Activated T-helper 1 cell treated with Interleukin-2 at 50 U/mL for 16 hours (primary cell): Measurements from ENCODE around the gene SPRING1.

Experiments used
- DNase-seq: peaks from one replicate; pipeline ENCODE4 v3.0.0-alpha.2; 2020; ENCODE audit warnings: low read depth

Gene SPRING1

DNA sequence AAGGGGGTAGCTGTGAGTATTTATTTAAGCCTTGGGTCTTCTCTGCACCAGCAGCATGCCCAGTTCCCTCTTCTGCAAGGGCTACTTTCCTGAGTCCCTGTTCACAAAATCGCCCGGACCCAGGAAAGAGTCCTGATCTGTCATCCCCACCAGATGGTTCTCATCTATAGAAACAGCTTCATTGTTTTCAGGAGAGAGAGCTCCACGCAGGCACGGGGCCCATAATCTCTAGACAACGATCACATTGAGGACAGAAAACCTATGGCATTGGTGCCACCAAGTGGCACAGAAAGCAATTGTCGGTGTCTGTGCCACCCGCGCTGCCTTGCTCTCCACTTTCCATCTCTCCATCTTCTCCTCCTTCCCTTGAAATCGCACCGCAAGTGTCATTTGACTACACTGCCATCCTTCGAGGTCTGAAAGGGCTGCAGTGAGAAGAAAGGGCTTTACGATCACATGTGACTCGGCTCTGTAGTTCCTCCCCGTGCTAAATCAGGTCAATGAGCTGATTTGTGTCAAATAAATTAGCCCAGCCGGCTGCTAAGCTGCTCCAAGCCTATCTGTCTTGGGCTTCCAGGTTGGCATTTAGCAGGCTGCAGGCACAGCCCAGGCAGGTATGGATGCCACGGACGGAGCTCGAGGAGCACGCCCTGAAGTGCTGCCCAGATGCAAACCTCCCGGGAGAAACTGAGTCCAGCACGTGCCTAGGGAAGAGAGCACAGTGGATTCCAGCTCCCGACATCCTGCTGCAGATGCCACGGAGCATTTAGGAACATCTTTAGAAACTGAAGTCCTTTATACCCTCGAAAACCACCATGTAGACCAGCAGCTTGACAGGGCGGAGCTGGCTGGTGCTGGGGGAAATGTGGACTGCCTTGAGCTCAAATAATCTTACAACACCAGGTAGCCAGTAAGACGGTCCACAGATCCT is 28.8 kb downstream of the SPRING1 start:
- DNase-seq, result peak; percentile 7

GRCh38 chr12:116707751-116708150 is 30.1 kb downstream of the SPRING1 start:
- DNase-seq, result no peak

DNA sequence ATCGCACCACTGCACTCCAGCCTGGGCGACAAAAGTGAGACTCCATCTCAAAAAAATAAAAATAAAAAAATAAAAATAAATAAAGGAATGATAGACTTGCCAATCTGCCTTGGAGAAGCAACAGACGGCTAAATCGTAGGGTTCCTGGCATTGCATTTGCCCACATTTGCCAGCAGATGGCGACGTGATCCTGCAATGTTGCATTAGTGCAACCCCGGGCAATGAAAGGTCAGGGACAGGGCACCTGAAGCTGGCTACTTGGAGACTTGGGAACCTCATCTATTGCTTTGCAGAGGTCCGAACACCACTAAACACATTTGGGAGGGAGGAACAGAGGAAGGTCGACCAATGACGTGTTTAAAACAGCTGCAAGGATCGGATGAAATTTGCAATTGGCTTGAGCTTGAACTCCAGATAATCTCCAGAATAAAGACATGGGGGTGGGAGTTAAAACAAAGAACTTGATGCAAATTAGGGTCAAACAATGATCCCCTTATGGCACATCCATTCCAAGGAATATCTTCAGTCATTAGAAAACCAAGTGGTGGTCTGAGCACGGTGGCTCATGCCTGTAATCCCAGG is 34.6 kb downstream of the SPRING1 start:
- peak; percentile 36 for DNase-seq

GRCh38 chr12:116701432-116701831 is 36.4 kb downstream of the SPRING1 start:
- DNase-seq, result no peak

- DNase-seq, result no peak
Observed at GRCh38 chr12:116700066-116700465, 37.8 kb downstream of the SPRING1 start.

DNA sequence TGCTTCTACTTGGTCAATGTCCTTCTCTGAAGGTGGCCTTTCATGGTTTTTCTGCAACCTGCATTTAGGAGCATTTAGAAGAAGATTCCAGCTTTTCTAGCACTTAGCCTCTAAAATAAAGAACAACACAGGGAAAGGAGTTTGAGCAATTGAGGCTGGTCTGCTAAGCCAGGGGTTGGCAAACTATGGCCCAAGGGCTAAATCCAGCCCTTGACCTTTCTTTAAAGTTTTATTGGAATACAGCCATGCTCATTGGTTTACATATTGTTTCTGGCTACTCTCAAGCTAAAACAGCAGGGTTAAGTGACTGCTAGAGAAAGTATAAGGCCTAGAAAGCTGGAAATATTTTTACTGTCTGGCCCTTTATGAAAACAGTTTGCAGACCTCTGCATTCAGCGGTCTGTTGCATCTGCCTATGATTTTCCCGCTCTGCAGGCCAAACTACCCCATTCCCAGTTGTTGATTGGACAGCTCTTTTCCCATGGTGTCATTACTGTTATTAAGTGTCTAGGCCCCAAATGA is 39.3 kb downstream of the SPRING1 start:
- no peak for DNase-seq

GRCh38 chr12:116698116-116698515 is 39.8 kb downstream of the SPRING1 start:
- DNase-seq, result no peak

GRCh38 chr12:116697716-116698115 is 40.2 kb downstream of the SPRING1 start:
- no peak for DNase-seq

GRCh38 chr12:116697305-116697704 is 40.6 kb downstream of the SPRING1 start:
- no peak for DNase-seq

DNA sequence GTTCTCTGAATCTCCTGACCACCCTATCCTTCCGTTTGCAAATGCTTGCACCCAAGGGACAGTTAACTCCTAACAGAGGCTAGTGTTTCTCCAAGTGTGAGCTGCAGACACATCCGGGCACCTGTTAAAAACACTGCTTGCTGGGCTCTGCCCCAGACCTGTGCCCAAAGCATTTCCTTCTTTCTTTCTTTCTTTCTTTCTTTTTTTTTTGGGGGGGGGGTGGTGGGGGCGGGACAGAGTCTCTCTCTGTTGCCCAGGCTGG is 42.5 kb downstream of the SPRING1 start:
- DNase-seq, result no peak

- no peak for DNase-seq
Observed at GRCh38 chr12:116694653-116695463, 43.0 kb downstream of the SPRING1 start.

DNA sequence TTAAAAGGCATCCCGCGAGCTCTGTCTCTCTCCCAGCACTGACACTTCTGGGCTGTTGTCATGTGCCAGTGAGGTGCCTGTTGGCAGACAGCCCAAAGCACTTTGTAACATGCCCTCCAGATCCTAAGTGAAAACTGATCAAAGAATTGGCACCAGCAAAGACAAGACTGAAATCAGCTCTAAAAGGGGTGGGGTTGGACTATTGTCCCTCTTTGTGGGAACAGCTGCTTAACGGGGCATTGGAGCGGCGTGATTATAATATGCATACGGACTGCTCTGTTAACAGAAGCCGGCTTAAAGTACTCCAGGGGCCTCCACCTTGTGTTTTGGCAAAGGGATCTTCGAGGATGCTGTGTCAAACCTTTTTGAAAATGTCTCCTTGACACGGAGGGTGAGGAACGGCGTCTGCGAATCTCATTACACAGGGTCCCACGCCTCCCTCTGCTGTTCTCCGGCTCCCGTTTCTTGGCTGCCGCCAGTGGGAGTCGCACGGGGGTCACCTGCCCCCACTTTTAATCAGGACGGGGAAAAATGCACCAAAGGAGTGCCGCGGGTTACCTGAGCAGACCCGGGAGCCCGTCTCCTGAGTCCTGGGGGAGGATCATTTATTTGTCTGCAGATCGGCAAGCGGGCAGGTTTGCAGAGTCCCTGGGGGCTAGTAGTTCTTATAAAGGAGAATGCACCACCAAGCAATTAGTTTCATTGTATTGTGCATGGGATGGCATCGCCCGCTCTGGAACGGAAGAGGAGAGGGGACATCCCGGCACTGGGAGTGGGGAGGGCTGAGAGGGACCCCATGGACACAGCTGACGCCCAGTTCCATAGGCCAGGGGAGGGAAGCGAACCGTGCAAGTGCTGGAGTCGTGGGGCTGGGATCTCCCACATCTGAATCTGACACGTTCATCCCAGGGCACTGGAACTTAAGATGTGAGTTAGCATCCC is 44.3 kb downstream of the SPRING1 start:
- DNase-seq, result no peak

DNA sequence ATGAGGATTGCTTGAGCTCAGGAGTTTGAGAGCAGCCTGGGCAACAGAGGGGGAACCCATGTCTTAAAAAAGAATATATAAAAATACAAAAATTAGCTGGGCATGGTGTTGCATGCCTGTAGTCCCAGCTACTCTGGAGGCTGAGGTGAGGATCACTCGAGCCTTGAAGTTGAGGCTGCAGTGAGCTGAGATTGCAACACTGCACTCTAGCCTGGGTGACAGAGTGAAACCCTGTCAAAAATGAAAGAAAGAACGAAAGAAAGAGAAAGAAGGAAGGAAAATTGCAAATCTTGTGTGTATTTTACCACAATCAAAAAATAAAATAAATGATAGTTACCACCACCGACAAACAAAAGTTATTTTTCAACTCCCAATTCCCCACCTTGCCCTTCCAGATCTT is 45.3 kb downstream of the SPRING1 start:
- no peak for DNase-seq

DNA sequence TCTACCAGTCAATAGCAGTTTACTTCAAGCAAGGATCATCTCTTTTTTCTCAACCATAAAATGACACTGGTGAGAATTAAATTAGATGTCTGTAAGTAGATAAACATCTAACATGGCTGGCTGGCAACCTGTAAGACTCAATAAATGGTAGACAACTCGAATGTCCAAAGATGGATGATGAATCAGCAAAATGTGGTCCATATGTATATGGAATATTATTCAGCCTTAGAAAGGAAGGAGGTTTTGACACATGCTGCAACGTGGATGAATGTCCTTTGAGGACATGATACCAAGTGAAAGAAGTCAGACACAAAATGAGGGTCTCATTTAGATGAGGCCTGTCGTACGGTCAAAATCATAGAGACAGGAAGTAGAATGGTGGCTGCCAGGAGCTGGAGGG is 46.2 kb downstream of the SPRING1 start:
- DNase-seq, result no peak

- DNase-seq, result no peak
Observed at GRCh38 chr12:116691205-116691604, 46.7 kb downstream of the SPRING1 start.

GRCh38 chr12:116689979-116690744 is 47.7 kb downstream of the SPRING1 start:
- no peak for DNase-seq

DNA sequence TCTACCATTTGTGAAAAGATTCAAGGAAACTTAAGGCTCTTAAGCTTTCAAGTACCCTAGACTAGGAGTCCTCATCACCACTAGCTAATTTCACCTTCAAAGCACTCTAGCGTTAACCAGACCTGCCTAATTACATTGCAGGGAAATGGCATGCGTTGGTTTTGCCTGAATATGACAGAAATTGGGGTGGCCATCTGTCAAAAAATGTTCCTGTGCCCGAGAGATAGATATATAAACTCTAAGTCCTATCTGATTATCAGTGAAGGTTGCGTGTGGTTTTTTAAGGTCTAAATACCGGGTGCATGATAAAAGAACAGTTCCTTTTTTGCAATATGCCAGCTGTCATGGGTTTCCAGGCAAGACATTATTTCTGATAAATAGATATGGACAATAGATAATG is 48.3 kb downstream of the SPRING1 start:
- DNase-seq, result no peak
